Measurements from ENCODE around the gene C3orf52.

C3orf52 gene

DNA sequence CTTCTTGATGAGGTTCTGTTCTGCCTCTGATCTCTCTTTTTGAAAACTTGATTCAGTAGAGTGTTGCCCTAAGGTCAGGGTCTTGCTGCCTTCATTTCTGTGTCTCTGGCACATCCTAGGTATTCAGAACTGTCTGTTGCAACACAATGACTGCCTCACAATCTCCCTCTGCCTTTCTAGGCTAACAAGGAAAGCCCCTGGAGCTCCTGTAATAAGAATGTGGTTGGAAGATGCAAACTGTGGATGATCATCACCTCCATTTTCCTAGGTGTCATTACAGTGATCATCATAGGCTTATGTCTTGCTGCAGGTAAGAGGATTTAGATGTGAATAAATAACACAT lies 7.0 kb downstream of the C3orf52 start:
- peak; percentile 77 for DNase-seq
- Histone ChIP-seq H3K4ac (ENCODE audit: low read depth, low read length) (no peak overlapping the region), H3K4me2 (ENCODE audit: low read length) (no peak overlapping the region), H3K27ac (ENCODE audit: low read depth, low read length) (peak overlapping the region; percentile 6), H3K27me3 (ENCODE audit: insufficient read depth, low read length, poor library complexity) (no peaks in the 10 kb centered on the region), H3K18ac (ENCODE audit: low read length) (no peak overlapping the region), H4K8ac (ENCODE audit: low read depth, low read length) (no peak overlapping the region), H2AK5ac (ENCODE audit: low read length) (no peak overlapping the region), H3K79me2 (ENCODE audit: control insufficient read depth, insufficient read depth, low read length) (peaks cover 4% of the 10 kb centered on the region), H2BK15ac (replicated peaks; ENCODE audit: low read depth) (no peak overlapping the region), H3K56ac (ENCODE audit: low read length) (no peak overlapping the region), H3K9ac (ENCODE audit: low read length) (no peak overlapping the region), H3K4me3 (ENCODE audit: low read length) (no peak overlapping the region), H2BK120ac (ENCODE audit: low read depth, low read length) (no peak overlapping the region), H3K4me1 (ENCODE audit: control insufficient read depth, low read depth, low read length) (peaks cover 8% of the 10 kb centered on the region), H2BK5ac (ENCODE audit: low read length) (no peak overlapping the region), H3K36me3 (ENCODE audit: control insufficient read depth, insufficient read depth, low read length) (no peaks in the 10 kb centered on the region), H3K79me1 (ENCODE audit: low read length) (peaks cover 2% of the 10 kb centered on the region), H3K23ac (ENCODE audit: low read length) (no peak overlapping the region), H4K5ac (ENCODE audit: low read length) (no peak overlapping the region)

DNA sequence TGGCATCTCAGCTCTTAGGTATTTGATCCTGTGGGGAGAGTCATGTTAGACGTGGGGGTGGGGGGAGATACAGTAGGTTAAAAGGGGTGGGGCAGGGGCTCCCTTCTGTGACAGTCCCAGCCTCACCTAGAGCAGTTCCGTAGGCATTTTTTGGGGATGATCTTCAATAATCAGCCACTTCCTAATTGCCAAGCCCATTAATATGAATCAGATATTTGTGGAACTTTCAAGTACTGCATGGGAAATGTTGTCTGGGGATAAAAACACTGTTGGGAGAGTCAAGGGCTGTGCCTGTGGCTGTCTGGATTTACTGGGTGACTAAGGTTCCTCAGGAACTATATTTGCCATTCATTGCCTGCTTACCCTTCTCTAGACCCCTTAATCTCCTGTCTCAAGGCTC lies 9.5 kb downstream of the C3orf52 start:
- Histone ChIP-seq H2BK15ac (replicated peaks; ENCODE audit: low read depth) (no peak overlapping the region), H3K4me2 (ENCODE audit: low read length) (no peak overlapping the region), H3K27me3 (ENCODE audit: insufficient read depth, low read length, poor library complexity) (no peaks in the 10 kb centered on the region), H4K8ac (ENCODE audit: low read depth, low read length) (no peak overlapping the region), H3K79me1 (ENCODE audit: low read length) (no peaks in the 10 kb centered on the region), H3K36me3 (ENCODE audit: control insufficient read depth, insufficient read depth, low read length) (no peaks in the 10 kb centered on the region), H3K56ac (ENCODE audit: low read length) (no peak overlapping the region), H3K4ac (ENCODE audit: low read depth, low read length) (no peak overlapping the region), H3K9ac (ENCODE audit: low read length) (no peak overlapping the region), H3K27ac (ENCODE audit: low read depth, low read length) (no peak overlapping the region), H3K79me2 (ENCODE audit: control insufficient read depth, insufficient read depth, low read length) (peaks cover 2% of the 10 kb centered on the region), H3K4me3 (ENCODE audit: low read length) (no peak overlapping the region), H2AK5ac (ENCODE audit: low read length) (no peak overlapping the region), H2BK120ac (ENCODE audit: low read depth, low read length) (no peak overlapping the region), H2BK5ac (ENCODE audit: low read length) (no peak overlapping the region), H3K4me1 (ENCODE audit: control insufficient read depth, low read depth, low read length) (peaks cover 8% of the 10 kb centered on the region), H3K23ac (ENCODE audit: low read length) (no peak overlapping the region), H4K5ac (ENCODE audit: low read length) (no peak overlapping the region), H3K18ac (ENCODE audit: low read length) (peak overlapping the region; percentile 61)
- DNase-seq = no peak
- WGBS (ENCODE audit: extremely low coverage, insufficient coverage, low lambda C conversion rate) = no CpG with 5 or more reads among the region's 2 CpGs

GRCh38 chr3:112096176-112096575 lies 10.0 kb downstream of the C3orf52 start:
- no peak overlapping the region for H3K4me2 ChIP-seq (ENCODE audit: low read length)
- H3K27me3 ChIP-seq (ENCODE audit: insufficient read depth, low read length, poor library complexity) = no peaks in the 10 kb centered on the region
- no peak overlapping the region for H3K4ac ChIP-seq (ENCODE audit: low read depth, low read length)
- no peak overlapping the region for H4K5ac ChIP-seq (ENCODE audit: low read length)
- H3K27ac ChIP-seq (ENCODE audit: low read depth, low read length) = no peak overlapping the region
- H2BK15ac ChIP-seq (replicated peaks; ENCODE audit: low read depth) = no peak overlapping the region
- peak overlapping the region; percentile 61 for H3K18ac ChIP-seq (ENCODE audit: low read length)
- WGBS (ENCODE audit: extremely low coverage, insufficient coverage, low lambda C conversion rate) = 100% methylated on average over 1 of the region's 2 CpGs
- peak; percentile 45 for DNase-seq
- no peak overlapping the region for H3K56ac ChIP-seq (ENCODE audit: low read length)
- H4K8ac ChIP-seq (ENCODE audit: low read depth, low read length) = no peak overlapping the region
- no peak overlapping the region for H2BK120ac ChIP-seq (ENCODE audit: low read depth, low read length)
- H3K23ac ChIP-seq (ENCODE audit: low read length) = no peak overlapping the region
- H3K36me3 ChIP-seq (ENCODE audit: control insufficient read depth, insufficient read depth, low read length) = no peaks in the 10 kb centered on the region
- peaks cover 8% of the 10 kb centered on the region for H3K4me1 ChIP-seq (ENCODE audit: control insufficient read depth, low read depth, low read length)
- no peak overlapping the region for H2AK5ac ChIP-seq (ENCODE audit: low read length)
- H3K4me3 ChIP-seq (ENCODE audit: low read length) = no peak overlapping the region
- peaks cover 2% of the 10 kb centered on the region for H3K79me2 ChIP-seq (ENCODE audit: control insufficient read depth, insufficient read depth, low read length)
- no peak overlapping the region for H3K9ac ChIP-seq (ENCODE audit: low read length)
- H2BK5ac ChIP-seq (ENCODE audit: low read length) = no peak overlapping the region
- H3K79me1 ChIP-seq (ENCODE audit: low read length) = no peaks in the 10 kb centered on the region

GRCh38 chr3:112097378-112097777 lies 11.2 kb downstream of the C3orf52 start:
- no peak overlapping the region for H2BK120ac ChIP-seq (ENCODE audit: low read depth, low read length)
- H3K79me2 ChIP-seq (ENCODE audit: control insufficient read depth, insufficient read depth, low read length) = no peaks in the 10 kb centered on the region
- H3K79me1 ChIP-seq (ENCODE audit: low read length) = no peaks in the 10 kb centered on the region
- H3K23ac ChIP-seq (ENCODE audit: low read length) = no peak overlapping the region
- H4K5ac ChIP-seq (ENCODE audit: low read length) = no peak overlapping the region
- peaks cover 7% of the 10 kb centered on the region for H3K4me1 ChIP-seq (ENCODE audit: control insufficient read depth, low read depth, low read length)
- H3K36me3 ChIP-seq (ENCODE audit: control insufficient read depth, insufficient read depth, low read length) = no peaks in the 10 kb centered on the region
- H3K4me3 ChIP-seq (ENCODE audit: low read length) = no peak overlapping the region
- no peak overlapping the region for H4K8ac ChIP-seq (ENCODE audit: low read depth, low read length)
- no peak overlapping the region for H3K27ac ChIP-seq (ENCODE audit: low read depth, low read length)
- H2BK5ac ChIP-seq (ENCODE audit: low read length) = no peak overlapping the region
- no peak overlapping the region for H3K4me2 ChIP-seq (ENCODE audit: low read length)
- WGBS (ENCODE audit: extremely low coverage, insufficient coverage, low lambda C conversion rate) = no CpG with 5 or more reads among the region's 4 CpGs
- H3K27me3 ChIP-seq (ENCODE audit: insufficient read depth, low read length, poor library complexity) = no peaks in the 10 kb centered on the region
- no peak overlapping the region for H3K56ac ChIP-seq (ENCODE audit: low read length)
- no peak overlapping the region for H3K18ac ChIP-seq (ENCODE audit: low read length)
- H2BK15ac ChIP-seq (replicated peaks; ENCODE audit: low read depth) = no peak overlapping the region
- no peak overlapping the region for H2AK5ac ChIP-seq (ENCODE audit: low read length)
- no peak overlapping the region for H3K9ac ChIP-seq (ENCODE audit: low read length)
- peak; percentile 48 for DNase-seq
- no peak overlapping the region for H3K4ac ChIP-seq (ENCODE audit: low read depth, low read length)

DNA sequence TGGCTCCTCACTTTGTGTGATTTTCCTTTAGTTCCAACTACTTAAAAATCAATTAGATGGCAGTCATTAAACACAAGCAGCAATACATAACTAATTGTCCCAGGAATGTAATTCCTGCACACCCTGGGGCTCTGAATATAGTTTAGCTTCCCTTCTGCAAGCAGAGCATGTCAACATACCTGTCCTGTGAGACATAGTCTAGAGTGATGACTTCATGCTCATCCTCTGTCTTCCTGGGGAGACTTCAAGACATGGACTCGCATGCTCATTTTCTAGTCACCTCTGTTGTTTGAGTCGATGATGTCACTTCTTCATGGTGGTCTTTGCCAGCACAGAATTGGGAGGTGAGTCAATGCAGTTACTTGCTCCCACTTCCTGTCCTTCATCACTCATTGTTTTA lies 15.7 kb downstream of the C3orf52 start:
- H3K36me3 ChIP-seq (ENCODE audit: control insufficient read depth, insufficient read depth, low read length) = no peaks in the 10 kb centered on the region
- H2BK5ac ChIP-seq (ENCODE audit: low read length) = no peak overlapping the region
- H3K79me1 ChIP-seq (ENCODE audit: low read length) = no peaks in the 10 kb centered on the region
- H2BK120ac ChIP-seq (ENCODE audit: low read depth, low read length) = no peak overlapping the region
- H3K27ac ChIP-seq (ENCODE audit: low read depth, low read length) = no peak overlapping the region
- H3K9ac ChIP-seq (ENCODE audit: low read length) = no peak overlapping the region
- no peak overlapping the region for H3K56ac ChIP-seq (ENCODE audit: low read length)
- peak; percentile 71 for DNase-seq
- no peak overlapping the region for H3K4me2 ChIP-seq (ENCODE audit: low read length)
- no peak overlapping the region for H4K8ac ChIP-seq (ENCODE audit: low read depth, low read length)
- H2BK15ac ChIP-seq (replicated peaks; ENCODE audit: low read depth) = no peak overlapping the region
- no peak overlapping the region for H3K23ac ChIP-seq (ENCODE audit: low read length)
- H3K18ac ChIP-seq (ENCODE audit: low read length) = no peak overlapping the region
- H3K4me3 ChIP-seq (ENCODE audit: low read length) = no peak overlapping the region
- H3K79me2 ChIP-seq (ENCODE audit: control insufficient read depth, insufficient read depth, low read length) = no peaks in the 10 kb centered on the region
- H3K4ac ChIP-seq (ENCODE audit: low read depth, low read length) = no peak overlapping the region
- H4K5ac ChIP-seq (ENCODE audit: low read length) = no peak overlapping the region
- no peak overlapping the region for H2AK5ac ChIP-seq (ENCODE audit: low read length)
- no CpG with 5 or more reads among the region's 2 CpGs for WGBS (ENCODE audit: extremely low coverage, insufficient coverage, low lambda C conversion rate)
- no peaks in the 10 kb centered on the region for H3K4me1 ChIP-seq (ENCODE audit: control insufficient read depth, low read depth, low read length)
- H3K27me3 ChIP-seq (ENCODE audit: insufficient read depth, low read length, poor library complexity) = no peaks in the 10 kb centered on the region

DNA sequence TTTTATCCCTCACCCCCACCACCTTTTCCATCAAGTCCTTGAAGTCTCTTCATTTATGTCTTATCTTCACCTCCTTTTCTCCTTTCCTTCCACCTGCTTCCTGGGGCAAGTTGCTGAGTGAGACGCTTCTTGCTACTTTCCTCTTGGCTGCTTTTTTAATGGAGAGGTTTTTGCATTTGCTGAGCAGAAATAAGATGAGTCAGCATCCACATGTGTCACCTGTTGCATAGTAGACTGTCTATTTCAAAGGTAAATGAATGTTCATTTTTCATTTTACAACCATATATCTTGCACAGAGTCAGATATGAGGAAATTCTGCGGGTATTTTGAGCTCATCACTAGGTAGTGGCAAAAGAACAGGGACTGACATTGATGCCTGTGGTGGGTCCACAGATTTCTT lies 18.6 kb downstream of the C3orf52 start:
- no peak overlapping the region for H3K27ac ChIP-seq (ENCODE audit: low read depth, low read length)
- H3K4ac ChIP-seq (ENCODE audit: low read depth, low read length) = no peak overlapping the region
- DNase-seq = no peak
- H3K4me3 ChIP-seq (ENCODE audit: low read length) = no peak overlapping the region
- no peaks in the 10 kb centered on the region for H3K79me2 ChIP-seq (ENCODE audit: control insufficient read depth, insufficient read depth, low read length)
- no peak overlapping the region for H4K5ac ChIP-seq (ENCODE audit: low read length)
- no CpG with 5 or more reads among the region's 2 CpGs for WGBS (ENCODE audit: extremely low coverage, insufficient coverage, low lambda C conversion rate)
- H3K4me1 ChIP-seq (ENCODE audit: control insufficient read depth, low read depth, low read length) = no peaks in the 10 kb centered on the region
- H4K8ac ChIP-seq (ENCODE audit: low read depth, low read length) = no peak overlapping the region
- H3K27me3 ChIP-seq (ENCODE audit: insufficient read depth, low read length, poor library complexity) = no peaks in the 10 kb centered on the region
- H3K79me1 ChIP-seq (ENCODE audit: low read length) = no peaks in the 10 kb centered on the region
- no peak overlapping the region for H3K18ac ChIP-seq (ENCODE audit: low read length)
- H2AK5ac ChIP-seq (ENCODE audit: low read length) = no peak overlapping the region
- H3K4me2 ChIP-seq (ENCODE audit: low read length) = no peak overlapping the region
- H3K9ac ChIP-seq (ENCODE audit: low read length) = no peak overlapping the region
- no peak overlapping the region for H3K23ac ChIP-seq (ENCODE audit: low read length)
- no peak overlapping the region for H2BK120ac ChIP-seq (ENCODE audit: low read depth, low read length)
- no peak overlapping the region for H3K56ac ChIP-seq (ENCODE audit: low read length)
- H2BK15ac ChIP-seq (replicated peaks; ENCODE audit: low read depth) = no peak overlapping the region
- no peaks in the 10 kb centered on the region for H3K36me3 ChIP-seq (ENCODE audit: control insufficient read depth, insufficient read depth, low read length)
- H2BK5ac ChIP-seq (ENCODE audit: low read length) = no peak overlapping the region

All from mesendoderm (in vitro differentiated cells).